ENCODE data around the gene ATP2C2.
"Not testable (repeated sequence)": the region's sequence is repeated elsewhere in the genome, so short reads cannot be mapped to it uniquely, and the experiment has no call there.

The ATP2C2 gene

GRCh38 chr16:84398701-84399100 is 30.4 kb downstream of the ATP2C2 start:
- DNase-seq: no peak

GRCh38 chr16:84399912-84400311 is 31.6 kb downstream of the ATP2C2 start:
- DNase-seq: not testable (repeated sequence)

- not testable (repeated sequence) for DNase-seq
Observed at GRCh38 chr16:84403435-84403834, 35.1 kb downstream of the ATP2C2 start.

- DNase-seq: no peak
Observed at GRCh38 chr16:84404324-84404723, 36.0 kb downstream of the ATP2C2 start.

- DNase-seq: no peak
Observed at GRCh38 chr16:84404936-84405639, 36.8 kb downstream of the ATP2C2 start.

- DNase-seq: no peak
Observed at GRCh38 chr16:84406006-84406963, 37.9 kb downstream of the ATP2C2 start.

GRCh38 chr16:84407588-84408313 is 39.4 kb downstream of the ATP2C2 start:
- no peak for DNase-seq

GRCh38 chr16:84408314-84408690 is 40.0 kb downstream of the ATP2C2 start:
- DNase-seq: no peak

GRCh38 chr16:84408856-84409255 is 40.5 kb downstream of the ATP2C2 start:
- no peak for DNase-seq

- no peak for DNase-seq
Observed at GRCh38 chr16:84410361-84411138, 42.2 kb downstream of the ATP2C2 start.

GRCh38 chr16:84411768-84412167 is 43.4 kb downstream of the ATP2C2 start:
- no peak for DNase-seq

- DNase-seq: no peak
Observed at GRCh38 chr16:84412262-84412661, 43.9 kb downstream of the ATP2C2 start.

GRCh38 chr16:84413244-84414004 is 45.1 kb downstream of the ATP2C2 start:
- DNase-seq: no peak

GRCh38 chr16:84414789-84415326 is 46.5 kb downstream of the ATP2C2 start:
- no peak for DNase-seq

- no peak for DNase-seq
Observed at GRCh38 chr16:84416407-84417321, 48.3 kb downstream of the ATP2C2 start.

GRCh38 chr16:84418056-84418849 is 49.9 kb downstream of the ATP2C2 start:
- DNase-seq: no peak

- DNase-seq: no peak
Observed at GRCh38 chr16:84419730-84420129, 51.4 kb downstream of the ATP2C2 start.

GRCh38 chr16:84420556-84420955 is 52.2 kb downstream of the ATP2C2 start:
- not testable (repeated sequence) for DNase-seq

Measured in stimulated activated CD8-positive, alpha-beta memory T cell treated with anti-CD3 and anti-CD28 coated beads, Interleukin-4, amount 100 ng/mL, for 48 hours (primary cell).